Measurements from ENCODE around the gene FDXR. TPM values are rescaled to one million over a fixed set of nuclear protein-coding genes. Genes with fewer than 3 reads are reported as not detected.

Gene FDXR
- total RNA-seq, 1 donor from 2014 or later: 7.4 TPM

DNA sequence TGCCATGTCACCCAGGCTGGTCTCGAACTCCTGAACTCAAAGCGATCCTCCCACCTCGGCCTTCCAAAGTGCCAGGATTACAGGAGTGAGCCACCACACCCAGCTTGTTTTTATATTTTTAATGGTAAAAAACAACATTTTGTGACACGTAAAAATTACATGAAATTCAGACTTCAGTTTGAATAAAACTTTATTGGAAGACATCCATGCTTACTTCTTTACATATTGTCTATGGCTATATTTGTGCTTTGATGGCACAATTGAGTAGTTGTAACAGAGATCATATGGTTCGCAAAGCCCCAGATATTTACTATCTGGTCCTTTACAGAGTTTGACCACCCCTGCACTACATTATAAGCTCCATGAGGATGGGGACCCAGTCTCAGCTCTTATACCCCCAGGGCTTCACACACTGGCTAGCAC is 1.8 kb upstream of the FDXR start:
- H3K79me2 ChIP-seq (ENCODE audit: low read depth): no peaks in the 10 kb centered on the region
- H3K9me3 ChIP-seq (ENCODE audit: low read depth): no peaks in the 10 kb centered on the region
- H3K4me3 ChIP-seq: no peak overlapping the region
- Mint-ChIP-seq H3K4me3 (no peak overlapping the region), H3K27ac (no peak overlapping the region), H3K9me3 (no peaks in the 10 kb centered on the region), H3K27me3 (ENCODE audit: insufficient read depth, low read depth) (peaks cover 17% of the 10 kb centered on the region), H3K4me1 (peaks cover 15% of the 10 kb centered on the region), H3K36me3 (no peaks in the 10 kb centered on the region)
- no peak overlapping the region for H3K9ac ChIP-seq
- H2AFZ ChIP-seq (replicated peaks): no peak overlapping the region
- no peaks in the 10 kb centered on the region for H4K20me1 ChIP-seq (ENCODE audit: low read depth)
- no peak for DNase-seq (ENCODE audit: low spot score)
- H3K4me1 ChIP-seq: peaks cover 5% of the 10 kb centered on the region
- H3K36me3 ChIP-seq: no peaks in the 10 kb centered on the region
- no peaks in the 10 kb centered on the region for H3K27me3 ChIP-seq
- H3K27ac ChIP-seq: no peak overlapping the region
- no peak for TF ChIP-seq EZH2phosphoT487 (IDR thresholded peaks at IDR 0.05)
- TF ChIP-seq, protein P1, sequence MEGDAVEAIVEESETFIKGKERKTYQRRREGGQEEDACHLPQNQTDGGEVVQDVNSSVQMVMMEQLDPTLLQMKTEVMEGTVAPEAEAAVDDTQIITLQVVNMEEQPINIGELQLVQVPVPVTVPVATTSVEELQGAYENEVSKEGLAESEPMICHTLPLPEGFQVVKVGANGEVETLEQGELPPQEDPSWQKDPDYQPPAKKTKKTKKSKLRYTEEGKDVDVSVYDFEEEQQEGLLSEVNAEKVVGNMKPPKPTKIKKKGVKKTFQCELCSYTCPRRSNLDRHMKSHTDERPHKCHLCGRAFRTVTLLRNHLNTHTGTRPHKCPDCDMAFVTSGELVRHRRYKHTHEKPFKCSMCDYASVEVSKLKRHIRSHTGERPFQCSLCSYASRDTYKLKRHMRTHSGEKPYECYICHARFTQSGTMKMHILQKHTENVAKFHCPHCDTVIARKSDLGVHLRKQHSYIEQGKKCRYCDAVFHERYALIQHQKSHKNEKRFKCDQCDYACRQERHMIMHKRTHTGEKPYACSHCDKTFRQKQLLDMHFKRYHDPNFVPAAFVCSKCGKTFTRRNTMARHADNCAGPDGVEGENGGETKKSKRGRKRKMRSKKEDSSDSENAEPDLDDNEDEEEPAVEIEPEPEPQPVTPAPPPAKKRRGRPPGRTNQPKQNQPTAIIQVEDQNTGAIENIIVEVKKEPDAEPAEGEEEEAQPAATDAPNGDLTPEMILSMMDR (IDR thresholded peaks at IDR 0.05): no peak
- TF ChIP-seq EZH2 (IDR thresholded peaks at IDR 0.05): no peak
- H3F3A ChIP-seq (ENCODE audit: low read depth): peaks cover 5% of the 10 kb centered on the region
- H3K4me2 ChIP-seq: no peak overlapping the region

DNA sequence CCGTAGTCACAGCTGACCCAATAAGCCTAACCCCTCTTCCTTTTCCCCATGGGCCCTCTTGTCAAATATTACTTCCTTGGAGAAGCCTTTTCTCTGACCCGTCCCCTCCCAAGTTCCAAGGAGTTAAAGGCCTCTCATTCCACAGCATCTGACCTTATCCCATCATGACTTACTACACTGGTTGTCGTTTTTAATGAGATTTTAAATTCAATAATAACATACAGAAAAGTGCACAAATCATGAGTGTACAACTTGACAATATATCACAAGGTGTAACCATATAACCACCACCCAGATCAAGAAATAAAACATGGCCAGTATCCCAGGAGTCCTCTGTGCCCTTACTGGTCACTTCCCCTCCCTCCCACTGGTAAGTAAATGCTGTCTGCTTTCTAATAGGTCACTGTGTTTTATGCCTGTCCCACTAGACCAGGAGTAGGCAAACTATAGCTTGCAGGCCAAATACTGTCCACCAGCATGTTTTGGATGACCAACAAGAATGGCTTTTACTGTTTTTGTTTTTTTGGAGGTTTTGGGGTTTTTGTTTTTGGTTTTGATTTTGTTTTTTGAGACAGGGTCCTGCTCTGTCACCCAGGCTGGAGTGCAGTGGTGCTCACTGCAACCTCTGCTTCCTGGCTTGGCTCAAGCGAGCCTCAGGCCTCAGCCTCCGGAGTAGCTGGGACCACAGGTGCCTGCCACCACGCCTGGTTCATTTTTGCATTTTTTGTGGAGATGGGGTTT is 1.2 kb upstream of the FDXR start:
- Mint-ChIP-seq H3K4me1 (peaks cover 15% of the 10 kb centered on the region), H3K4me3 (peak overlapping the region; percentile 89), H3K36me3 (no peaks in the 10 kb centered on the region), H3K27ac (peak overlapping the region; percentile 67), H3K9me3 (no peaks in the 10 kb centered on the region), H3K27me3 (ENCODE audit: insufficient read depth, low read depth) (peaks cover 17% of the 10 kb centered on the region)
- Histone ChIP-seq H4K20me1 (ENCODE audit: low read depth) (no peaks in the 10 kb centered on the region), H3K4me2 (peak overlapping the region; percentile 90), H3K79me2 (ENCODE audit: low read depth) (no peaks in the 10 kb centered on the region), H3K4me3 (peak overlapping the region; percentile 77), H3K4me1 (peaks cover 5% of the 10 kb centered on the region), H3K9ac (peak overlapping the region; percentile 82), H3K27ac (no peak overlapping the region), H2AFZ (replicated peaks) (peak overlapping the region; percentile 65), H3K27me3 (no peaks in the 10 kb centered on the region), H3K36me3 (no peaks in the 10 kb centered on the region), H3F3A (ENCODE audit: low read depth) (peaks cover 5% of the 10 kb centered on the region), H3K9me3 (ENCODE audit: low read depth) (no peaks in the 10 kb centered on the region)
- TF ChIP-seq EZH2phosphoT487 (IDR thresholded peaks at IDR 0.05): no peak
- TF ChIP-seq EZH2 (IDR thresholded peaks at IDR 0.05): no peak
- TF ChIP-seq, protein P1 (IDR thresholded peaks at IDR 0.05): no peak
- no peak for DNase-seq (ENCODE audit: low spot score)

DNA sequence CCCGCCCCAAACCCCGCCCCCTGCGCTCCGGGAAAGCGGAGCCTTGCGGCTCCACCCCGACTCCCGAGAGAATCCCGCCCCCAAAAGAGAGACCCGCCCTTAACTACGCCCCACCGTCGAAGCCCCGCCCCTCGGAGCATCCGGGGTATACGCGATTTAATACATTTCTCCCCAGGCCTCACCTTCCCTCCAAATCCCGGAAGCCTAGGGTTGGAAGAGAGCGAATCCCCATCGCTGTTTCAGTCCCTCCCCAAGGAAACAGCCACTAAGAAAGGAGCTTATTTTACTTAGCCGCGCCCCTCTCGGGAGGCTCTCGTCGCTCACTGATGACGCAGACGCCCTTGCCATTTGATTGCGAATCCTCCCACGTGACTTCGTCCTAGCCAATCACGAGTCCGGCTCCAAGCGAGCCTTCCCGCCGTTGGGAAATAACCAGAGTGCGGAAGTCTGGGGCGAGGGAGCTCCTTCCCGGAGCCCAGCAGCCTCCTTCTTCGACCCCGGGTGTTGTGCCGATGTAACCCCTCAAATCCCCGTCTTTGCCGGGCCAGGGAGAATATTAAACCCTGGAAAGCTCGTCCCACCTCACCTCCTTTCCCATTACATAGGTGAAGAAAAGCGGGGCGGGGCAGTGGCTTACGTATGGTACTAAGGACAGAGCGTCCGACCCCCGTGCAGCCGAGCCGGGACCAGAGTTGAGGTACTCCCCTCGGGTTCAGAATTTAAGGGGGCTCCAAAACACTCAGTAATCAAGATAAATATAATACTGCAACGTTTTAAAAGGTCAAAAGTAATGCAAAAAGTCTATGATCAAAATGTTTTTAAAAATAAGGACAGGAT is 461 bp upstream of the FDXR start:
- peak; percentile 100 for DNase-seq (ENCODE audit: low spot score)
- Mint-ChIP-seq H3K27me3 (ENCODE audit: insufficient read depth, low read depth) (peaks cover 17% of the 10 kb centered on the region), H3K4me1 (peaks cover 15% of the 10 kb centered on the region), H3K4me3 (peak overlapping the region; percentile 89), H3K36me3 (no peaks in the 10 kb centered on the region), H3K9me3 (no peaks in the 10 kb centered on the region), H3K27ac (peak overlapping the region; percentile 67)
- Histone ChIP-seq H3K4me1 (peaks cover 5% of the 10 kb centered on the region), H3K4me3 (peak overlapping the region; percentile 77), H3K4me2 (peak overlapping the region; percentile 90), H3K9ac (peak overlapping the region; percentile 82), H3F3A (ENCODE audit: low read depth) (peaks cover 5% of the 10 kb centered on the region), H4K20me1 (ENCODE audit: low read depth) (no peaks in the 10 kb centered on the region), H3K27ac (no peak overlapping the region), H2AFZ (replicated peaks) (peak overlapping the region; percentile 65), H3K9me3 (ENCODE audit: low read depth) (no peaks in the 10 kb centered on the region), H3K36me3 (no peaks in the 10 kb centered on the region), H3K79me2 (ENCODE audit: low read depth) (no peaks in the 10 kb centered on the region), H3K27me3 (no peaks in the 10 kb centered on the region)
- TF ChIP-seq, protein P1 (IDR thresholded peaks at IDR 0.05): no peak
- TF ChIP-seq EZH2phosphoT487 (IDR thresholded peaks at IDR 0.05) (no peak), EZH2 (IDR thresholded peaks at IDR 0.05) (no peak)

Measured in neural progenitor cell (in vitro differentiated cells).